ENCODE results near the gene ARIH2.

DNA sequence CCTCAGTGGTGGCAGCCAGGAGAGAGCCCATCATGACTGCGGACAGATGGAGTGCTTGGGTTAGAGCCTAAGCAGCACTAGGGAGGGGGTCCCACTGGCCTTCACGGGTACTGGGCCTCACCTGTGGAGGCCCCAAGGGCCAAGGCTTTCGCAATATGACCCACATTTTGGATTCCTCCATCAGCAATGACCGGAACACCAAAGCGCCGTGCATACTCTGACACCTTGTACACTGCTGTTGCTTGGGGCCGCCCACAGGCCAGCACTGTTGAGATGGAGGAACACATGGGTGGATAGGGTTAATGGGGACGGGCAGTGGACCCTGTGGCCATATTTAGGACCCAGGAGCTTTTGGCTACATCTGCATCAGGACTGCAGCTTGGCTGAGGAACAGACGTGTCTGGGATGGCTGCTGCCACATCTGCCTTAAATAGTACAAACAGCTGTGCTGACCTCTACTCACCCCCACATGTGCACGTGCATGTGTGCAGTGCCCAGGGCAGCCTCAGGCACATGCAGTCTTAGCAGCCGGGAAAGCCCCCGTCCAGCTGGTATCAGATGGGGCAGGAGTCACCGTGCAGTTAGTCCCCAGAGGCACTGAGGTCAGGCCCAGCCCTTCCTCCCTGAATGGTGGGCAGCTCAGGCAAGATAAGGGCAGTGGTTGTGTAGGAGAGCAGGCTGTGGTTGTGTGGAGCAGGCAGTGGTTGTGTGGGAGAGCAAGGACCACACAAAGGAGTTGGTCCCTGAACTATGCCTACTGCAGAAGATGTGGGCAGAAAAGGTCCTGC is 106.6 kb downstream of the ARIH2 start:
- TF ChIP-seq POLR2AphosphoS5 (IDR thresholded peaks at IDR 0.05), result no peak
- TF ChIP-seq, protein P1, sequence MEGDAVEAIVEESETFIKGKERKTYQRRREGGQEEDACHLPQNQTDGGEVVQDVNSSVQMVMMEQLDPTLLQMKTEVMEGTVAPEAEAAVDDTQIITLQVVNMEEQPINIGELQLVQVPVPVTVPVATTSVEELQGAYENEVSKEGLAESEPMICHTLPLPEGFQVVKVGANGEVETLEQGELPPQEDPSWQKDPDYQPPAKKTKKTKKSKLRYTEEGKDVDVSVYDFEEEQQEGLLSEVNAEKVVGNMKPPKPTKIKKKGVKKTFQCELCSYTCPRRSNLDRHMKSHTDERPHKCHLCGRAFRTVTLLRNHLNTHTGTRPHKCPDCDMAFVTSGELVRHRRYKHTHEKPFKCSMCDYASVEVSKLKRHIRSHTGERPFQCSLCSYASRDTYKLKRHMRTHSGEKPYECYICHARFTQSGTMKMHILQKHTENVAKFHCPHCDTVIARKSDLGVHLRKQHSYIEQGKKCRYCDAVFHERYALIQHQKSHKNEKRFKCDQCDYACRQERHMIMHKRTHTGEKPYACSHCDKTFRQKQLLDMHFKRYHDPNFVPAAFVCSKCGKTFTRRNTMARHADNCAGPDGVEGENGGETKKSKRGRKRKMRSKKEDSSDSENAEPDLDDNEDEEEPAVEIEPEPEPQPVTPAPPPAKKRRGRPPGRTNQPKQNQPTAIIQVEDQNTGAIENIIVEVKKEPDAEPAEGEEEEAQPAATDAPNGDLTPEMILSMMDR (IDR thresholded peaks at IDR 0.05), result no peak

All from stomach (tissue), 4 donors.